Stomach smooth muscle (tissue), 2 donors: ENCODE results near the gene CCDC141.

Experiments used
- H3K27ac ChIP-seq: one replicate; pipeline ENCODE4 v1.7.0; 2013; ENCODE audit warnings: mild to moderate bottlenecking, low read length, inconsistent platforms
- H3K27me3 ChIP-seq, 2 donors: one replicate each; pipeline ENCODE4 v1.7.0; 2013; ENCODE audit warnings: low read length in 2 of 2; ENCODE audit not compliant: insufficient read depth in 2 of 2, control insufficient read depth in 1 of 2
- H3K36me3 ChIP-seq, 2 donors: one replicate each; pipeline ENCODE4 v1.7.0; 2013; ENCODE audit warnings: low read length in 2 of 2; ENCODE audit not compliant: control insufficient read depth in 2 of 2, insufficient read depth in 2 of 2
- H3K4me1 ChIP-seq: one replicate; pipeline ENCODE4 v1.7.0; 2013; ENCODE audit warnings: low read length; ENCODE audit not compliant: control insufficient read depth, insufficient read depth
- H3K4me3 ChIP-seq, 2 donors: one replicate each; pipeline ENCODE4 v1.7.0; 2013; ENCODE audit warnings: low read length in 2 of 2
- H3K9ac ChIP-seq, 2 donors: one replicate each; pipeline ENCODE4 v1.7.0; 2013; ENCODE audit warnings: low read length in 2 of 2, mild to moderate bottlenecking in 1 of 2
- H3K9me3 ChIP-seq, 2 donors: one replicate each; pipeline ENCODE4 v1.7.0; 2013; ENCODE audit warnings: low read length in 2 of 2; ENCODE audit not compliant: control insufficient read depth in 2 of 2
- donor health status: healthy.
- donor health status: Pancreatic carcinoma.

CCDC141 gene

GRCh38 chr2:178810422-178810821 is 239.5 kb downstream of the CCDC141 start:
- no peaks in the 10 kb centered on the region for H3K4me1 ChIP-seq
- H3K4me3 ChIP-seq, result no peak overlapping the region
- H3K9ac ChIP-seq, result no peak overlapping the region
- no peaks in the 10 kb centered on the region for H3K9me3 ChIP-seq
- no peaks in the 10 kb centered on the region for H3K27me3 ChIP-seq
- no peaks in the 10 kb centered on the region for H3K36me3 ChIP-seq
- H3K27ac ChIP-seq, result no peak overlapping the region

- Histone ChIP-seq H3K27me3 (no peaks in the 10 kb centered on the region), H3K27ac (no peak within 1 kb of the TSS), H3K4me3 (no peak within 1 kb of the TSS), H3K4me1 (no peaks in the 10 kb centered on the region), H3K36me3 (no peaks in the 10 kb centered on the region), H3K9me3 (no peaks in the 10 kb centered on the region), H3K9ac (no peak within 1 kb of the TSS)
Observed at GRCh38 chr2:178807227-178808008, 242.5 kb downstream of the CCDC141 start, which contains the start of gene TTN. Gene TTN (minus strand): TSS chr2:178807423. CDS start chr2:178804642, 2,781 bp downstream.

- Histone ChIP-seq H3K4me1 (no peaks in the 10 kb centered on the region), H3K36me3 (no peaks in the 10 kb centered on the region), H3K9me3 (no peaks in the 10 kb centered on the region), H3K9ac (no peak overlapping the region), H3K4me3 (no peak overlapping the region), H3K27ac (no peak overlapping the region), H3K27me3 (no peaks in the 10 kb centered on the region)
Observed at GRCh38 chr2:178806543-178806942, 243.4 kb downstream of the CCDC141 start.

- Histone ChIP-seq H3K9ac (no peak overlapping the region), H3K4me1 (no peaks in the 10 kb centered on the region), H3K9me3 (no peaks in the 10 kb centered on the region), H3K36me3 (no peaks in the 10 kb centered on the region), H3K27ac (no peak overlapping the region), H3K27me3 (no peaks in the 10 kb centered on the region), H3K4me3 (no peak overlapping the region)
Observed at GRCh38 chr2:178805457-178805856, 244.5 kb downstream of the CCDC141 start.

GRCh38 chr2:178804791-178805190 is 245.1 kb downstream of the CCDC141 start:
- Histone ChIP-seq H3K27ac (no peak overlapping the region), H3K36me3 (no peaks in the 10 kb centered on the region), H3K9ac (no peak overlapping the region), H3K9me3 (no peaks in the 10 kb centered on the region), H3K27me3 (no peaks in the 10 kb centered on the region), H3K4me3 (no peak overlapping the region), H3K4me1 (no peaks in the 10 kb centered on the region)

GRCh38 chr2:178800510-178800909 is 249.4 kb downstream of the CCDC141 start:
- no peak overlapping the region for H3K9ac ChIP-seq
- no peaks in the 10 kb centered on the region for H3K4me1 ChIP-seq
- H3K4me3 ChIP-seq, result no peak overlapping the region
- H3K36me3 ChIP-seq, result no peaks in the 10 kb centered on the region
- H3K27me3 ChIP-seq, result no peaks in the 10 kb centered on the region
- H3K27ac ChIP-seq, result no peak overlapping the region
- no peaks in the 10 kb centered on the region for H3K9me3 ChIP-seq

GRCh38 chr2:178799305-178799704 is 250.6 kb downstream of the CCDC141 start:
- H3K27ac ChIP-seq, result no peak overlapping the region
- H3K9ac ChIP-seq, result no peak overlapping the region
- no peak overlapping the region for H3K4me3 ChIP-seq
- no peaks in the 10 kb centered on the region for H3K27me3 ChIP-seq
- H3K4me1 ChIP-seq, result no peaks in the 10 kb centered on the region
- no peaks in the 10 kb centered on the region for H3K9me3 ChIP-seq
- H3K36me3 ChIP-seq, result no peaks in the 10 kb centered on the region

- Histone ChIP-seq H3K9me3 (no peaks in the 10 kb centered on the region), H3K27me3 (no peaks in the 10 kb centered on the region), H3K4me3 (no peak overlapping the region), H3K4me1 (no peaks in the 10 kb centered on the region), H3K27ac (no peak overlapping the region), H3K9ac (no peak overlapping the region), H3K36me3 (no peaks in the 10 kb centered on the region)
Observed at GRCh38 chr2:178796079-178796677, 253.8 kb downstream of the CCDC141 start.

- Histone ChIP-seq H3K27me3 (no peaks in the 10 kb centered on the region), H3K4me1 (no peaks in the 10 kb centered on the region), H3K9me3 (no peaks in the 10 kb centered on the region), H3K9ac (no peak overlapping the region), H3K36me3 (no peaks in the 10 kb centered on the region), H3K4me3 (no peak overlapping the region), H3K27ac (no peak overlapping the region)
Observed at GRCh38 chr2:178787934-178788333, 262.0 kb downstream of the CCDC141 start.

GRCh38 chr2:178787155-178787554 is 262.8 kb downstream of the CCDC141 start:
- Histone ChIP-seq H3K36me3 (no peaks in the 10 kb centered on the region), H3K27me3 (no peaks in the 10 kb centered on the region), H3K4me1 (no peaks in the 10 kb centered on the region), H3K9me3 (no peaks in the 10 kb centered on the region), H3K4me3 (no peak overlapping the region), H3K27ac (no peak overlapping the region), H3K9ac (no peak overlapping the region)

GRCh38 chr2:178783889-178784288 is 266.0 kb downstream of the CCDC141 start:
- Histone ChIP-seq H3K4me1 (no peaks in the 10 kb centered on the region), H3K27me3 (no peaks in the 10 kb centered on the region)

More at GRCh38 chr2:178783889-178784288, 266.0 kb downstream of the CCDC141 start:
- Histone ChIP-seq H3K9me3 (no peaks in the 10 kb centered on the region), H3K9ac (no peak overlapping the region), H3K4me3 (no peak overlapping the region), H3K27ac (no peak overlapping the region), H3K36me3 (no peaks in the 10 kb centered on the region)
